Embryonic facial prominence (tissue), 1 donor: ENCODE results near the gene NOVA2.
"Not testable (repeated sequence)": the region's sequence is repeated elsewhere in the genome, so short reads cannot be mapped to it uniquely, and the experiment has no call there.

Experiments used
- DNase-seq: peaks from one replicate; pipeline ENCODE4 v3.0.0-alpha.2; 2016; ENCODE audit errors: extremely low spot score

The NOVA2 gene

GRCh38 chr19:45895983-45896599 is 77.6 kb downstream of the NOVA2 start:
- DNase-seq = not testable (repeated sequence)

GRCh38 chr19:45895519-45895972 is 78.1 kb downstream of the NOVA2 start:
- no peak for DNase-seq

- DNase-seq = no peak
Observed at GRCh38 chr19:45890877-45891276, 82.8 kb downstream of the NOVA2 start.

- no peak for DNase-seq
Observed at GRCh38 chr19:45889210-45889885, 84.3 kb downstream of the NOVA2 start.

GRCh38 chr19:45887200-45887710 is 86.4 kb downstream of the NOVA2 start:
- DNase-seq = no peak

DNA sequence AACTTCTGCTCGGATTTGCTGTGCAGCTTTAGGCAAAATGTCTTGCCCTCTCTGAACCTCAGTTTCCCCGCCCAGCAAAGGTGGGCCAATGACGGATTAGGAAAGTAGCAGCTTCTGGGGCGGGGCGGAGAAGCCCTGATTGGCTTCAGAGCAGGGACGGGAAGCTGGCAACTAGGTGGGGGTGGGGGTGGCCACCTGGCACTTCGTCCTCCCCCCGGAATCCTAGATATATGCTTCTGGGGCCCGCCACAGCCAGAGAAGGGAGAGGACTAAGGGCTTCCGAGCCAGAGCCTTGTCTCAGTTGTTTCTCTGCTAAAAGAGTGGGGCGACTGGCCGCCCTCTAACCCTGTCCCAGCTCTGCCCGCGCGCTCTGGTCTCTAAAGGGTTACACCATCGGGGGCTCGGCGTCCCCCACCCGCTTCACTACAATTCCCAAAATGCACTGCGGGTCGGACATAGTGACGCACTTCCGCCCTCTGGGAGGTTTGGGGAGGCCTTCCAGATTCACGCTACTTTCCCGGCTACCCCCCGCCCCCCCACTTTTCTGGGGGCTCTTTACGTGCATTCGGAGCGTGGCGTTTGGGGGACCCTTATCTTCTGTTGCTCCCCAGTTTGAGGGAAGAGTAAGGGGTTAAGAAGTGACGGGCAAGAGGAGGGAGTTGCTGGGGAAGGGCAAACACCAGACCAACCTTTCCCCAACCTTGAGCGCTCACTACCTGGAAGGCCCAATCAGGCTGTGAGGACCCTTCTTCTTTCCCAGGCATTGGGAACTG is 87.1 kb downstream of the NOVA2 start:
- DNase-seq = peak; percentile 86

- peak; percentile 92 for DNase-seq
Observed at GRCh38 chr19:45885556-45886426, 87.9 kb downstream of the NOVA2 start, which contains the start of gene IRF2BP1. Gene IRF2BP1 (minus strand): TSS chr19:45886141. CDS start chr19:45885774, 367 bp downstream.

- DNase-seq = no peak
Observed at GRCh38 chr19:45884682-45885555, 88.7 kb downstream of the NOVA2 start.

GRCh38 chr19:45883881-45884681 is 89.6 kb downstream of the NOVA2 start:
- no peak for DNase-seq
